HepG2 (cell line): ENCODE measurements around the gene TMEM219. TPM values are rescaled to one million over a fixed set of nuclear protein-coding genes. Genes with fewer than 3 reads are reported as not detected.

Experiments
- ATAC-seq: fragments of 200-7000 bp; cut with Tn5 transposase; 3 replicates; pipeline ENCODE4 v1.9.1; 2020; ENCODE audit warnings: mild to moderate bottlenecking, moderate library complexity
- BruUV-seq: library from RNA; stranded (reverse); fragments of 400-500 nt; replicated peaks from 2 replicates; lab custom pipeline; 2021; lab: Mats Ljungman, UMichigan
- CTCF ChIA-PET: fragments of 300-600 bp; formaldehyde crosslinking; extraction: SDS; loops from one replicate; lab custom pipeline; 2021; ENCODE audit warnings: low total read pairs, inconsistent platforms, low intra/inter-chr PET ratio; lab: Yijun Ruan, JAX
- POLR2A ChIA-PET: fragments of 350-600 bp; sonication (Branson Sonifier 250); formaldehyde crosslinking; loops from one replicate; lab custom pipeline; 2020; ENCODE audit warnings: antibody characterized with exemption, inconsistent platforms; lab: Yijun Ruan, JAX
- DNase-seq: peaks from one replicate; pipeline ENCODE4 v3.0.0-alpha.2; 2015; ENCODE audit warnings: low spot score
- FAIRE-seq: peaks from 3 replicates; lab custom pipeline; 2011; peaks lifted over from hg19 to GRCh38; lab: Jason Lieb, UNC
- H2AFZ ChIP-seq: one replicate; pipeline ENCODE4 v1.6.1; 2011; ENCODE audit warnings: low read length, inconsistent platforms
- H3K27ac ChIP-seq: fragments of 300-600 bp; 3 replicates; pipeline ENCODE4 v1.8.0; 2011; ENCODE audit warnings: mixed run types, mild to moderate bottlenecking, mixed read lengths, low read length, inconsistent platforms; ENCODE audit not compliant: insufficient read depth; ENCODE audit errors: extremely low read length
- H3K27me3 ChIP-seq, 2 experiments: fragments of 200-600 bp in 1 of 2; 2 replicates in 1 of 2; 3 replicates in 1 of 2; pipeline versions ENCODE4 v1.6.0 to v1.8.0; 2011; ENCODE audit warnings: low read length in 2 of 2, mild to moderate bottlenecking in 2 of 2, moderate library complexity in 2 of 2, inconsistent platforms in 1 of 2; ENCODE audit not compliant: insufficient read depth in 2 of 2, control insufficient read depth in 1 of 2
- H3K36me3 ChIP-seq, 2 experiments: fragments of 200-600 bp in 1 of 2; replicated peaks in 1 of 2; 2 replicates in 1 of 2; 3 replicates in 1 of 2; pipeline versions ENCODE4 v1.5.1 to v1.8.0; 2011; ENCODE audit warnings: low read length in 2 of 2, inconsistent platforms in 1 of 2; ENCODE audit not compliant: insufficient read depth in 2 of 2, control insufficient read depth in 1 of 2
- H3K4me1 ChIP-seq: 2 replicates; pipeline ENCODE4 v1.5.1; 2012; ENCODE audit warnings: low read length, inconsistent platforms; ENCODE audit not compliant: insufficient read depth
- H3K4me2 ChIP-seq: 2 replicates; pipeline ENCODE4 v1.6.0; 2011; ENCODE audit warnings: low read depth, low read length, inconsistent platforms
- H3K4me3 ChIP-seq, 3 experiments: fragments of 200-600 bp in 1 of 3; sonication (generic), shearing (Covaris generic) in 1 of 3; replicated peaks in 1 of 3; 2 replicates each; pipeline ENCODE4 v1.5.1; 2011 to 2016; ENCODE audit warnings: low read length in 3 of 3, inconsistent platforms in 2 of 3, low read depth in 2 of 3, mild to moderate bottlenecking in 2 of 3, control low read depth in 1 of 3, mixed read lengths in 1 of 3; ENCODE audit not compliant: insufficient read depth in 1 of 3
- H3K79me2 ChIP-seq: one replicate; pipeline ENCODE4 v1.6.1; 2011; ENCODE audit warnings: low read length, inconsistent platforms; ENCODE audit not compliant: insufficient read depth
- H3K9ac ChIP-seq: 2 replicates; pipeline ENCODE4 v1.6.0; 2011; ENCODE audit warnings: mild to moderate bottlenecking, low read depth, low read length, inconsistent platforms; ENCODE audit not compliant: insufficient read depth
- H3K9me3 ChIP-seq: 2 replicates; pipeline ENCODE4 v1.5.1; 2012; ENCODE audit warnings: mild to moderate bottlenecking, low read length
- H4K20me1 ChIP-seq: 2 replicates; pipeline ENCODE4 v1.6.0; 2011; ENCODE audit warnings: inconsistent platforms, mild to moderate bottlenecking, low read length, moderate library complexity; ENCODE audit not compliant: insufficient read depth
- ATRX ChIP-seq: sonication (generic); formaldehyde crosslinking; IDR thresholded peaks from 2 replicates; pipeline ENCODE4 v1.4.0; 2020; ENCODE audit warnings: missing genetic modification reagents, borderline replicate concordance
- CREM ChIP-seq, 2 experiments: sonication (generic) in 1 of 2; formaldehyde crosslinking in 1 of 2; IDR thresholded peaks; 2 replicates each; pipeline versions ENCODE4 v1.4.0 to v1.6.1; 2016 to 2020; ENCODE audit warnings: antibody characterized with exemption in 1 of 2, mild to moderate bottlenecking in 1 of 2, missing genetic modification reagents in 1 of 2
- CSRNP2 ChIP-seq: sonication (generic); formaldehyde crosslinking; conservative IDR thresholded peaks from 2 replicates; pipeline ENCODE4 v1.8.0; 2022; ENCODE audit warnings: low read depth, missing genetic modification reagents
- RXRA ChIP-seq: sonication (generic); formaldehyde crosslinking; IDR thresholded peaks from 2 replicates; pipeline ENCODE4 v1.5.1; 2020; ENCODE audit warnings: missing genetic modification reagents
- ZNF496 ChIP-seq: sonication (generic); formaldehyde crosslinking; IDR thresholded peaks from 2 replicates; pipeline ENCODE4 v1.8.1; 2023; ENCODE audit warnings: mild to moderate bottlenecking, moderate library complexity, missing genetic modification reagents; ENCODE audit not compliant: insufficient replicate concordance
- ZNF513 ChIP-seq: sonication (generic); formaldehyde crosslinking; conservative IDR thresholded peaks from 2 replicates; pipeline ENCODE4 v1.5.0; 2020; ENCODE audit warnings: missing genetic modification reagents
- ZNF605 ChIP-seq: sonication (generic); formaldehyde crosslinking; IDR thresholded peaks from 2 replicates; pipeline ENCODE4 v1.8.0; 2022; ENCODE audit warnings: mild to moderate bottlenecking, missing genetic modification reagents
- WGBS: methylation state at CpG from one replicate; pipeline ENCODE4 v1.1.6; 2017; ENCODE audit warnings: low lambda C conversion rate; 5-methylcytosine and 5-hydroxymethylcytosine counted together
- in situ Hi-C: cut with HindIII; loops from 2 replicates; pipeline ENCODE4 v1.10.0; 2017; ENCODE audit warnings: low pct_unique_long_range_greater_than_20kb; ENCODE audit not compliant: extremely low pct_ligation_motif_present
- intact Hi-C: fragments of 100-400 bp; cut with micrococcal nuclease; formaldehyde crosslinking; loops from one replicate; pipeline ENCODE4 v1.10.0; 2022; ENCODE audit not compliant: unreplicated experiment
- polyA plus RNA-seq, 8 experiments: library from polyadenylated mRNA; depleted of rRNA in 3 of 8; stranded (reverse) in 7 of 8; unstranded in 1 of 8; fragments of >200 nt; fragmentation: Illumina TruSeq in 4 of 8; extraction: Trizol in 4 of 8; gene quantifications; 2 replicates each; pipeline versions ENCODE4 v1.2.1 to v1.2.3, GENCODE V29; 2011 to 2016; ENCODE audit warnings: low read depth in 4 of 8, missing spikeins in 1 of 8, mixed read lengths in 1 of 8; ENCODE audit not compliant: insufficient read depth in 1 of 8
- total RNA-seq, 5 experiments: library from RNA; depleted of rRNA; stranded (reverse); fragments of >200 nt; fragmentation: Illumina TruSeq; extraction: Trizol; gene quantifications; 2 replicates each; pipeline ENCODE4 v1.2.3, GENCODE V29; 2016; ENCODE audit warnings: low read depth in 1 of 5

The TMEM219 gene
- total and polyA plus RNA-seq, 2 of the 13 experiments (the other 11 are each of a cell fraction or from before 2014, with no cell fraction given): 105 to 115 TPM

GRCh38 chr16:29986231-29986630 lies 24.4 kb downstream of the TMEM219 start:
- CTCF ChIA-PET: no interaction called here
- Histone ChIP-seq H3K36me3 (peaks cover 57 to 98% of the 10 kb centered on the region in 2 experiments), H3K4me3 (no peak overlapping the region), H3K4me1 (no peaks in the 10 kb centered on the region), H3K27me3 (no peaks in the 10 kb centered on the region)
- no peak for FAIRE-seq
- TF ChIP-seq CSRNP2: no peak
- no peak for TF ChIP-seq ZNF513 (CRISPR knock-in tag)
- TF ChIP-seq RXRA (CRISPR knock-in tag): no peak
- TF ChIP-seq ZNF605 (CRISPR knock-in tag): no peak
- no peak for TF ChIP-seq CREM (IDR thresholded peaks at IDR 0.05)
- TF ChIP-seq CREM (CRISPR knock-in tag; IDR thresholded peaks at IDR 0.05): no peak
- TF ChIP-seq ZNF496 (CRISPR knock-in tag): no peak
- TF ChIP-seq ATRX: no peak
- TF ChIP-seq, all 625 proteins: peak for 0
- in situ Hi-C loops: no loop called here
- no TSS peak for BruUV-seq
- Histone ChIP-seq H3K79me2 (no peaks in the 10 kb centered on the region), H4K20me1 (no peaks in the 10 kb centered on the region), H2AFZ (no peak overlapping the region), H3K27ac (no peak overlapping the region), H3K9ac (no peak overlapping the region), H3K9me3 (no peaks in the 10 kb centered on the region), H3K4me2 (no peak overlapping the region)
- POLR2A ChIA-PET: interaction anchor here (1.3 kb wide), 1 partner anchor 13 kb away, joined by 6 read pairs; no protein-coding TSS in a partner anchor
- DNase-seq (no peak), ATAC-seq (no peak)
- intact Hi-C loops: no loop called here
- WGBS: over 99% methylated on average over 20 of the region's 20 CpGs
